LNCaP clone FGC (cell line): Measurements from ENCODE around the gene OR6N1.

Experiments
- DNase-seq: peaks from one replicate; pipeline ENCODE4 v3.0.0-alpha.2; 2011; ENCODE audit warnings: low read depth
- H3K4me3 ChIP-seq: 2 replicates; pipeline ENCODE4 v1.5.1; 2011; ENCODE audit warnings: mild to moderate bottlenecking, low read depth, low read length, control low read depth
- CTCF ChIP-seq: IDR thresholded peaks from 2 replicates; pipeline ENCODE4 v1.5.1; 2012; ENCODE audit warnings: mild to moderate bottlenecking; ENCODE audit not compliant: control insufficient read depth, insufficient read depth; ENCODE audit errors: extremely low read depth

OR6N1 gene

GRCh38 chr1:158754420-158754819, 17.6 kb downstream of the OR6N1 start, which contains the start of gene OR6K6:
Gene OR6K6, plus strand, starts transcription at chr1:158754720. Its CDS starts 168 bp downstream, at chr1:158754888.
- no peak for DNase-seq
- no peak for TF ChIP-seq CTCF
- no peak within 1 kb of the TSS for H3K4me3 ChIP-seq

GRCh38 chr1:158752155-158752712, 19.8 kb downstream of the OR6N1 start:
- H3K4me3 ChIP-seq: no peak overlapping the region
- TF ChIP-seq CTCF: no peak
- DNase-seq: no peak

- TF ChIP-seq CTCF: no peak
- no peak overlapping the region for H3K4me3 ChIP-seq
- DNase-seq: no peak
These were observed 36.1 kb downstream of the OR6N1 start for GRCh38 chr1:158735848-158736247.

- TF ChIP-seq CTCF: no peak
- DNase-seq: no peak
These were observed 39.5 kb downstream of the OR6N1 start for GRCh38 chr1:158732524-158732923.

GRCh38 chr1:158731707-158732106, 40.3 kb downstream of the OR6N1 start:
- H3K4me3 ChIP-seq: no peak overlapping the region
- no peak for TF ChIP-seq CTCF
- DNase-seq: no peak

More at GRCh38 chr1:158732524-158732923, 39.5 kb downstream of the OR6N1 start:
- no peak overlapping the region for H3K4me3 ChIP-seq

- H3K4me3 ChIP-seq: no peak overlapping the region
- DNase-seq: no peak
- no peak for TF ChIP-seq CTCF
These were observed 41.5 kb downstream of the OR6N1 start for GRCh38 chr1:158730453-158730852.
